HG02884 (cell line): ENCODE measurements around the gene ADAMTS6.

Experiments
- ATAC-seq: cut with Tn5 transposase; IDR thresholded peaks from one replicate; pipeline ENCODE4 v1.9.1; 2021; ENCODE audit warnings: mild to moderate bottlenecking, moderate library complexity; ENCODE audit not compliant: unreplicated experiment

The ADAMTS6 gene

GRCh38 chr5:65111961-65112658 lies 369.6 kb downstream of the ADAMTS6 start:
- no peak for ATAC-seq

- no peak for ATAC-seq
Measured at GRCh38 chr5:65108786-65109743, 372.7 kb downstream of the ADAMTS6 start.

GRCh38 chr5:65105301-65105700 lies 376.4 kb downstream of the ADAMTS6 start:
- no peak for ATAC-seq

GRCh38 chr5:65104831-65105230 lies 376.9 kb downstream of the ADAMTS6 start:
- no peak for ATAC-seq

- ATAC-seq = no peak
Measured at GRCh38 chr5:65103756-65104440, 377.8 kb downstream of the ADAMTS6 start.

- peak; percentile 76 for ATAC-seq
Measured at GRCh38 chr5:65102976-65103711, 378.6 kb downstream of the ADAMTS6 start.

- ATAC-seq = no peak
Measured at GRCh38 chr5:65102371-65102975, 379.2 kb downstream of the ADAMTS6 start.

- ATAC-seq = no peak
Measured at GRCh38 chr5:65101632-65102100, 380.1 kb downstream of the ADAMTS6 start.

GRCh38 chr5:65100911-65101631 lies 380.6 kb downstream of the ADAMTS6 start:
- no peak for ATAC-seq
